ENCODE results near the gene CEP57L1. TPM values are rescaled to one million over a fixed set of nuclear protein-coding genes. Genes with fewer than 3 reads are reported as not detected.

CEP57L1 gene
- polyA plus RNA-seq (ENCODE audit: insufficient read length in 12 of 12) = 10 to 100 TPM in 11 of 12 donors, not detected in 1; 12.4 to 39.1 (median 20.7) TPM
- long read RNA-seq, donor 1 = 0 reads
- long read RNA-seq, donor 2, partial matches to known transcripts = 0 of 2 reads
- long read RNA-seq, donor 2, other reads (novel, unspliced or antisense) = 0 of 2 reads
- long read RNA-seq, donor 3 = 0 reads
- long read RNA-seq, donor 4, partial matches to known transcripts = 0 of 1 reads
- long read RNA-seq, donor 4, other reads (novel, unspliced or antisense) = 0 of 1 reads
- long read RNA-seq, donor 5, partial matches to known transcripts = 0 of 3 reads
- long read RNA-seq, donor 5, other reads (novel, unspliced or antisense) = 0 of 3 reads
- long read RNA-seq, donor 6 = 0 reads
- long read RNA-seq, donor 7 = 0 reads
- long read RNA-seq, donor 8, partial matches to known transcripts = 0 of 1 reads
- long read RNA-seq, donor 8, other reads (novel, unspliced or antisense) = 0 of 1 reads
- long read RNA-seq, donor 9 = 0 reads
- long read RNA-seq, donor 10, partial matches to known transcripts = 0 of 1 reads
- long read RNA-seq, donor 10, other reads (novel, unspliced or antisense) = 0 of 1 reads
- long read RNA-seq, donor 11, partial matches to known transcripts = 0 of 1 reads
- long read RNA-seq, donor 11, other reads (novel, unspliced or antisense) = 0 of 1 reads

DNA sequence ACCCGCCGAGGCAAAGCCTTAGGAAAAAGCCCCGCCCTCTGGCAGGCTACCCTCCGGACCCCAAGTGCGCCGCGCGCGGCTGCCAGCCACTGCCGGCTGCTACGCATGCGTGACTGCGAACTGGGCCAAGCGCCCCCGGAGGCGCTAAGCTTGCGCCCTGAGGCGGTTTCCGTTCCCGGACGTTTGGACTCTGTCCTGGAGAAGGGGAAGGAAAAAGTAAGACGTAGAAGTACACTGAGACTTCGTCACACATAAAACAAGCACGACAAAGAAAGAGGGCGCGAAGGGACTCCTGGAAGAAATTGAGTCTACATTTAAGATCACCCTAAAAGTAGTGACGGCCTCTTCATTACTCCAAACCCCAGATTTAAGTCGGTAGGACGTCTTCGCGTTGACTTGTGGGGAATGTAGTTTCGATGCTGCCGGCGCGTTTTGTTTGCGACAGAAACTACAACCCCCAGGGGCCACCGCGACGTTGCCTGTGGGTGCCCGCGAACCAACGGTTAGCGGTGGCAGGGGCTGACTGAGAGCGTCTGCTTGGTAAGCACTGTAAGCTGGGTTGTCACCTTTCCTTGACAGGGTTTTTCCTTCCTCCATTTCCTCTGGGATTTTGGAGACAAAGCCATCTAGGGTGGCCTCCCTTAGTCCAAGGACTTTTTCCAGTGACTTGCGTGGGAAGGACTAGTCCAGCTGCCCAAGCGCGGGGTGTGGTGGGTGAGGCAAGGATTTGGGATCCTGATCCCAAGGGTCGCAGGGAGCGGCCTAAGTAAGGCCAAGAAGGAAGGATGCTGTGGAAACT lies at the start of gene CEP57L1:
CEP57L1 (plus strand) TSS at position 472 of the 799 bp plus-strand sequence. CDS start 49,715 bp downstream, outside the sequence.
- peak; percentile 99 for DNase-seq

DNA sequence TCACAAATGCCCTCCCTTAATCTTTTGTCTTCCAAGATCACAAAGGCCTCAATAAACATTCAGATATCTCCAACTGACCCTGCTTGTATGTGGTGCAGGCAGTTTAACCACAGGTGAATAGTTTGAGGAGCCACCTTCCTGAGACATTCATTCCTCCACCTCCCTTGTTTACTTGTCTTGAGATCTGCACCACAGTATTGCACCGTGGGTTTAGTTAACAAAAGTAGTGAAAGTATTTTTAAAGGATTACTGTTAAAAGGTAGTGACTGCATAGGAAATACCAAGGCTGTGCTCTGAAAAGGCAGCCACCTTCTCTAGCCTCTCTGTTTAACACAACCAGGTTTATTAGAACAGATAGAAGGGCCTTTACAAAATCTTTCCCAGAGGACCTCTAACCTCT lies 47.1 kb upstream of the CEP57L1 start:
- DNase-seq = no peak

DNA sequence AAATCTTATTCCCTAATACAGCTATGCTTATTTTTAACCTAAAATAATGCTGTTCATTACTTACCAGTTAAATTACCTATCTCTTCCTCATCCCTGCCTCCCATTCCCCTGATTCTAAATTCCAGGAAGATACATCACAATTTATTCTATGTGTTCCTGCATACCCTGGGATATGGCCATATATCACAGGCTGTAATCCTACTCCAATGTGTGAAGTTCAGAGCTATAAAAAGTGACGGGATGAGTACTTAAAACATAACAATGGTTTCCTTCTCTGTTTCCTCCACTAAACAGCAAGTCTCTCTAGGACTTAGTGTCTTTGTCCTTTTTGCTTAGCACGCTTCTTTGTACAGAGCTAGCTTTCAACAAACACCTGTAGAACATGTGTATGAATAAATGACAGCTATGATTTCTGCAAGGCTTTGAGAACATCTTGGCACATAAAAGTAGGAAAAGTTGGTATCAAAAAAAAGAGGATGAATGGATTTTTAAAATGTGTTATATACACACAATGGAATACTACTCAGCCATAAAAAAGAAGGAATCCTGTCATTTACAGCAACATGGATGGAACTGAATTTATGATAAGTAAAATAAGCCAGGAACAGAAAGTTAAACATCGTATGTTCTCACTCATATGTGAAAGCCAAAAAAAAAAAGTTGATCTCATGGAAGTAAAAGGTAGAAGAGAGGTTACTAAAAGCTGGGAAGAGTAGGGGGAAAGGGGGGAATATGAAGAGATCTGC lies 46.5 kb upstream of the CEP57L1 start:
- no peak for DNase-seq

DNA sequence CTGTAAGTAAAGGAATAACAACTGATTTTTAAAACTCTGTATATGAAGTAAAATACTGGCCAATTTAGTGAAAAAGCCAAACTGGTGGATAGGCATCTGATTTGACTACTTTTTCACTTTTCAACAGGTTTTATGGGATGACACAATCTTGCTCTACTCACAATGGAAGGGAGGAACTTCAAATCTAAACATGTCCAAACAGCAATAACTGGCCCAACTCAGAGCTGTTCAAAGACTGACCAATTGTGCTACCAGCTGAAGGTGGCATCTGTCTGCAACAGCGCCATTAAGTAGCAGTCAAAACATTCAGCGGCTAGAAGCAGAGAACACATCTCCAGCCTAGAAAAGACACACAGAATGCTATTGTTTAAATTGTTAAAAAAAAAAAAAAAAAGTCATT lies 45.3 kb upstream of the CEP57L1 start:
- DNase-seq = no peak

DNA sequence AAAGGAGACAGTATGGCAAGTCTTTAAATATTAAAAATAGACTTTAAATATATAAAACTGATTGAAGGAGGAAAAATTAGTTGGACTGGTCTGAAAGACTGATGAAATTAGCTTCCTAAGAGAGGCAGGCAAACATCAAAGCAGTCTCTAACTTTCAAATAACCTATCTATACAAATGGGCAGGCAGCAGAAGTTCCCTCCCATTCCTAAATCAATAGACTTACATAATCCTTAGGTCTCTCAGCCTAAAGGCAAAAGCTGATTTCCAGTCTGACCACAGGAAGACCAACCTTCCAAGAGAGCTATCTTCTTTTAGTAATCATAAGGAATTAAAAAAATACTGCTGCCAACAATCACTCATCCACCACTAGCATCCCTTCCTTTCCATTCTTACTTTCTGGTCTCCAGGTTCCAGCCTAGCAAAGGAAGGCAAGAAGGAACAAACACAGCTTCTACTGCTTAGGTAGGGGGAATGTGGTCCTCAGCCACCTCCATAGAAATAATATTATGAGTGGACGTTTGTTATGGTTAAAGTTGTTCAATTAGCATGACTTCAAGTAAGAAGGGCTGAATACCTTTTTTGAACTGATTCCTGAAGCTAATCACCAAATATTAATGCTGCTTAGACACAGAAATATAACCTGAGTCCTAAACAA lies 44.7 kb upstream of the CEP57L1 start:
- no peak for DNase-seq

DNA sequence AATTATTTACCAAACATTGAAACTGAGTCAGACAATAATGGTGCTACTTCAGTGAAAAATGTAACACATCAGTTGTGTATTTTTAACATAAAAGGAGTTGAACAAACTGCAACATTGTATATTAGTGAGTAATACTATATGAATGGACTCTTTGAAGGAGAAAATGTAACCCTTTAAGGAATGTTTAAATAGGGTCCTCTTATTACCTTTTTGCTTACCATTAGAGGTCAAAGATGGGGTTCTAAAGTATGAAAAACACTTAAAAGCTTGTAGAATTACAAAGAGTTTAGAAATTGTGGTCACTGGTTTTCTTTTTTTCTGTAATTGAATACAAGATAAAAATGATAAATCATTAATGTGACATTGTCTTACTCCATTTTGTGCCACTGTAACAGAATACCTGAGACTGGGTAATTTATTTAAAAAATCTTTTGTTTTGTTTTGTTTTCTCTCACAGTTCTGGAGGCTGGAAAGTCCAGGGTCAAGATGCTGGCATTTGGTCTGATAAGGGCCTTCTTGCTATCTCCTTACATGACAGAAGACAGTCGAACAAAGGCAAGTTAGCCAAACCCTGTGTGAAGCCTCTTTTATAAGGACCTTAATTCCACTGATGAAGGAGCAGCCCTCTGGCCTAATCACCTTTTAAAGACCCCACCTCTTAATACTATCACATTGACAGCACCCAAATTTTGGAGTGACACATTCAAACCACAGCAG lies 43.8 kb upstream of the CEP57L1 start:
- DNase-seq = no peak

DNA sequence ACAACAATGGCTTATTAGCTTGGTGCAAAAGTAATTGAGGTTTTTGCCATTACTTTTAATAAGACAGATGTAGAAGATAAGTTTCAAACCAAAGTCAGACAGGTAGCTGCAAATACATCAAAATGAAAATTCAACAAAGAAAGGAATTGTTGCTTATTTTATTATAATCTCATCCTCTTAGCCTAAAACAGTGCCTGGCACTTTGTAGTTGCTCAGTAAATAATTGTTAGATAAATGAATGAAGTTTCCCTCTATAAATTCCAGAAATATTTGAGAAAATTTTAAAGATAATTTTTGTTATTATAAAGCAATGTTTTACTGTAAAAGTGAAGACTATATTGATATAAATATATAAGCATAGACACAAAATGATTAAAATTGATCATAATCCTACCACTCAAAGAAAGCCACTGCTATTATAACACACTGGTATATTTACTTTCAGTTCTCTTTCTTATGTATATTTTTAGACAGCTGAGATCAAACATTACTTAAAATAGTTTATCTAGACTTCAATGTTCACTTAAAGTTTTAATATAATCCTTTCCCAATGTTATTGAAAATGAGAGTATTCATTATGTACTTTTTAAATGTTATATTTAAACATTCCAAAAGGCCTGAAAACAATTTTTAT lies 43.2 kb upstream of the CEP57L1 start:
- DNase-seq = no peak

DNA sequence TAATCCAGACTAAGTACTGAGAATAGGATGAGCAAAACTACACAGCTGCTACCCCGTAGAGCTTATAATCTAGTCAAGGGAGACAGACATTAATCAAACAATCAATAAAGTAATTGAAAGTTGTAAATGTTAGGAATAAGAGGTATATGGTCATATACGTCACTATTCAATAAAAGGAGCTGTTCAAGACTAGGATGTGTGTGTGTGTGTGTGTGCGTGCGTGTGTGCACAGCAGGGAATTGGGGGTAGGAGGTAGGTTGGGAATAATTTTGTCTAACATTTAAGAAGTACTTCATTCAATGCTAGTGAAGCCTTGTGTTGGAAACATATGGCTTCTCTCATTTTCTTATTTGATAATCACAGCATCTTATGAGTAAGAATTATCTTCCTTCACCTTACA lies 42.5 kb upstream of the CEP57L1 start:
- DNase-seq = no peak

DNA sequence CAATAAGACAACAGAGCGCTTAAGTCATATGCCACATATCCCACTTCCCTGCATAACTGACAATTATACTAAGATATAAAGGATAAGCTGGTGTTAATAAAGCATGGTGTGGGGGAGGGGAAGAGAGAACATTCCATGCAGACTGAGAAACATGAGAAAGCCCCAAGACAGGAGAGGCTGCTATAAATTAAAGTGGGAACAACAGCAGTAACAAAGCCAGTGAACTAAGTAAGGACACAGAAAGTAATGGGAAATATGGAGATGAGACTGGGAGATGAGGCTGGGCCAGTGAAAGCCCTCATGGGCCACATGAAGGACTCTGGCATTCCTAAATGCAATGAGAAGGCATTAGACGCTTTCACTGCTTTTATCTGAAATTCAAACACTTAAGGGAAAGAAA lies 42.0 kb upstream of the CEP57L1 start:
- DNase-seq = no peak

DNA sequence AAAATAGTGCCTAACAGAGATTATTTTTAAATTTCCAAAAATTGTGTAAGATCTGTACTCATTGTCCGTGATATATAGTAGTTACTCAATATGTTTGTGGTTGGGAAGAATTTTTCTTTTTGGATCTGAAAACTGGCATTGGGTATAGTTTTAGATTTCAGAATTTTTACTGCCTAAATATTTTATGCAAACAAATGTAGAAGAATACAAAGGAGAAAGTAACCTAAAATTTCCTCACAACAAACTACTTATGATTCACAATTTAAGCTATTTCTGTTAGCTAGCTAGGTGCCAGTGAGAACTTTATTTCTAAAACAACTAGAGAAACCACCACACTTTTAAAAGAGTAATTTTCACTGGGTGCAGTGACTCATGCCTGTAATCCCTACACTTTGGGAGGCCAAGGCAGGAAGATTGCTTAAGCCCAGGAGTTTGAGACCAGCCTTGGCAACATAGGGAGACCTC lies 39.5 kb upstream of the CEP57L1 start:
- no peak for DNase-seq

DNA sequence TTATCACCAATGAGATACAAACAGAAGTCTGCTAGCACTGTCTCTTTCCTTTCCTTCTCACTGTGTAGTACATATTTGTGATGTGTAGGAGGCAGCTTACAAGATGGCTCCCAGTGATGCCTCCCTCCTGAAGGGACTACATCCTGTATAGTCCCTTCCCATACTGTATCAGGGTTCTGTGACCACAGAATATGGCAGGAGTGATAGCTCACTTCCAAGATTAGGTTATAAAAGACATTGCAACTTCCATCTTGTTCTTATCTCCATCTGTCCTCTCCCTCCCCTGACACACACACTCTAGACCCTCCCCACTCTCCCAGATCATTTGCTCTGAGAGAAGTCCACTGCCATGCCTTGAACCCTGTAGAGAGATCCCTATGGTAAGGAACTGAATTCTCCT lies 38.6 kb upstream of the CEP57L1 start:
- DNase-seq = no peak

DNA sequence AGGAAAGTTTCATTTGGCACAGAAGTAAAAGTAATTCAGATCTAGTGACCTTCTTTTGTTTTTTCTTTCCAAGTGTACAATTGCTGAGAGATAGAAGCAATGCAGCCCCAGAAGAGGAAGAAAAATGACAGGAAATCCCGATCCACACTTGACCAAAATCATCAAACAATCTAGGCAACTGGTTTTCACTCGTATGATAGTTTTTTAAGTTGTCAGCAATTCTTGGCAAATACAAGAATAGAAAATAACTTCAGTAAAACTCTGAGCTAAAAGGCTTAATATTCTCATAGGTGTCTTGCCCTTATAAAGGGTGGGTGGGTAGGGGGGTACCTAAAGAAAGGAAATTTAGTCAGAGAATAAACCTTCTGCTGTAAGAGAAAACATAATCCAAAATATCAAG lies 36.7 kb upstream of the CEP57L1 start:
- DNase-seq = no peak

DNA sequence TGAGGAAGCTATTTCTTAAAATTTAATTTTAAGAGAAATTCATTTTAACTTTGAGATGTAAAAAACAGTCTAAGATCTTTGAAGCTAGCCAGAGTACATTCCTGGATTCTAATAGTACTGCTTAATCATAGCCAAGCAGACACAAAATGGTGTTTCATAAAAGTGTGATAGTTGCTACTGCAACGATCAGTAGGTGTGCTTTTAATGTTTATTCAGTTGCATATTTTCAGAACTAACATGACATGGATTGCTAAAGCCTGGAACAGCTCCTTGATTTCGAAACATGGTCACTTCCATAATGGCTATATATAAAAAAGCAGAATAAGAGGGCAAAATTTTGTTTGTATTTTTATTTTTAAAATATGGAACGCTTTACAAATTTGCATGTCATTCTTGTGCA lies 36.2 kb upstream of the CEP57L1 start:
- DNase-seq = no peak

DNA sequence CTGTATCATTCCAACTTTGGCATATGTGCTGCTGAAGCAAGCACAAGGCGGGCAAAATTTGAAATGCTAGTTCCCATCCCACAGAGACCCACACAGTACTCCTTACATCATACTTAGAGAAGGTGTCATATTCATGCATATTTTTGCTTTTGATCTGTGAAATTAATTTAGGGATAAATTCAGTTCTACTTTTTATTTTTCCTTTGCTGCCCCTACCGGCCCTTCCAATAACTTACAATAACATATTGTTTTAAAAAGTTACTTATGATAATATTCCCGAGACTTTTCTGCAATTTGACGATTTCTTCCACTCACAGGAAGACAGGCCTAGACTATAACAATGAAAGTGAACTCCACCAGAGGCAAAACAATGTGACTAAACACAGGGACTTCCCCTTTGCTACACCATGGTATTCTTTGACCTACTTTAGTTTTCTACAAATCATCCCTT lies 35.7 kb upstream of the CEP57L1 start:
- no peak for DNase-seq

DNA sequence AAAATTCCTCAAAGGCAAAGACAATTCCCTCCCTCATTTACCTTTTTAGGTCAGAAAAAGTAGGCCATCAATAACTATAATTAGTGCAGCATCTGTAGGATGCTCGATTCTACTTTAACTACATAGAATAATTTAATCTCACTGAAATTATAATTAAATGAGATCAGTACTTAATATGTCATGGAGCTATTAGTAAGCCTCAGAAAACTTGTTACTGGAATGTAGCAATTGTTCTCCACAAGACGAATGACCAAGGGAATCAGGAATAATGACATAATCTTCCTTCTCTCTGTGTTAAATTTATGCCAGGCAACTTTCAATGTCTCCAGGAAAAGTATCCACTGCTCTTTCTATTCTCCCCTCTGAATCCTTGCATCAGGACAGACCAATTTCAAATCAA lies 34.7 kb upstream of the CEP57L1 start:
- no peak for DNase-seq

DNA sequence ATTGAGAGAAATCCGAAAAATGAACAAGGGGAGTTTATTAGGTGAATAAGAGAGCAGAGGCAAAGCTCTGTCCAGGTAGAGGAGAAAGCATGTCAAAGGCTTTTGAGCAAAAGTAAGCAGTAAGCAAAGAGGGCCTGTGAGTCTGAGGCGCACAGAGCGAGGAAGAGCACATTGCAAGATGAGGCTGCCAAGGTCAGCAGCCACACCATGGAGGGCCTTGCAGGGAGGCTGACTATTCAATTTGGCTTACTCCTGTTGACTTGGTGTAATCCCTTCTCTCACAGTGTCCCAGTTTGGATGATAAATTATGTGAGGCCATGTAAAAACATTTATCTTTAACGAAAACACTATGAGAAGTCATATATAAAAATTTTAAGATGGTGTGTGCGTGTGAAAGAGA lies 33.1 kb upstream of the CEP57L1 start:
- DNase-seq = no peak

DNA sequence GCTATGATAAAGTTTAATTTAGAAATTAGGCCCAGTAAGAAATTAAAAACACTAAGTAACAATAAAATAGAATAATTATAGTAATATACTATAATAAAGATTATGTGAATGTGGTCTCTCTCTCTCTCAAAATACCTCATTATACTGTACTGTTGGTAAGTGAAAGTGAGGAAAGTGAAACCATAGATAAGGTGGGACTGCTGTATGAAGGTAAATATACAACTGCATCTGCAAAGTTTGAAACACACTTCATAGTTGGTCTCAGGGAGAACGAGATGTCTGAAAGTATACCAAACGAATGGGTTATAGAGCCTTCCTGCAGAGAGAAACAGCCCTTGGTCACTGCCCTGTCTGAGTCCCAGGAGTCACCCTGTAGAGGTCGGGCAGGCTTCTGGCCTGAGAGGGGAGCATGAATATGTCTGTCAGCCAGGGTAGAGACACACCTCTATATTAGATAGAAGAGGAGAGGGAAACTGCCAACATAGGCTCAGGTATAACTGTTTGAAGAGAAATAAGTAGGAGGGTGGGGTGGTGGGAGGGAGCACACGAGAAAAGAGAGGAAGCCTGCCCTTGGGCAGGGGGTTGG lies 32.4 kb upstream of the CEP57L1 start:
- DNase-seq = no peak

DNA sequence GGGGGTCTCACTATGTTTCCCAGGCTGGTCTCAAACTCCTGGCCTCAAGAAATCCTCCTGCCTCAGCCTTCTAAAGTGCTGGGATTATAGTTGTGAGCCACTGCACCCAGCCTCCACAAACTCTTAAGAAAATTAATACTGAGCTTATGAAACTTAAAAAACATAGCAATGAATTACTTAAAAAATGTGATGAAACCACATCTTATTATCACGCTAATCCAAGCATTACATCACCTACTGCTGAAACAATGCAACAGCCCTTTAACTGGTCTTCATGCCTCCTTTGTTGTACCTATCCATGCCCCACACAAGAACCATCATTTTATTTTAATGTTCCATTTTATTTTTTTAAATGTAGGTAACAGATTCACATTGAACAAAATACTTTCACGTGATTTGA lies 25.6 kb upstream of the CEP57L1 start:
- no peak for DNase-seq

DNA sequence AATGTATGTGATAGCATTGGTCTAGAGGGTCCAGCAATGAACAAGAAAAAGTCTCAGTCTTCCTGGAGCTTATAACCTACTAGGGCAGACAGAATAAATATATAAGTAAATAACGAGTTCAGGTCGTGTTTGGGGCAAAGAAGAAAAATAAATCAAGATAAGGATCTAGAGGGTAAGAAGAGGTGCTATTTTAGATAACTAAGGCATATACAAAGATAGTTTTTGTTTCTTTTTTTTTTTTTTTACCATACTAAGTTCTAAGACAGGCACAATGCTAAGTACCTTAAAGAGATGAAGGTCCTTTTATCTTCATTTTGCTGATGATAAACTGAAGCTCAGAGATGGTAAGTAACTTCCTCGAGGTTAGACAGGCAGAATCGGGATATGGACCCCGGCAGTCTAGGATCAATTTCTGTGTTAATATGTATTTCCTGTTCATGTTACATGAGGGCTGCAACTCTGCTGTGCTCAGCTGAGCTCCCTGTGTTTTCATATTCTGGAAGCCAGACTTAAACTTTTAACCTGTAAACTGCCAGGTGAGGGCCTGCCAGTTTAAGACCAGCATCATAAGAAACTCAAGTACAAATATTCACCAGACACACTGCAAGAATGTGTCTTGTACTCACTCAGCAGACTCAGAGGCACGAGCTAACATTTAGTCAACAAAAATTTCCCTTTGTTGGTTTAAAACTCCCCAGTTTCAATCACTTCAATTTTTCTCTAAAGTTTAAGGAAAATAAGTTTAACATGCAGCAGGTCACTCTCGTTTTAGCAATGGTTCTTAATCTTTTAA lies 24.0 kb upstream of the CEP57L1 start:
- no peak for DNase-seq
